GM21528 (cell line): ENCODE measurements around the gene MSANTD7.
"Not testable (repeated sequence)": the region's sequence is repeated elsewhere in the genome, so short reads cannot be mapped to it uniquely, and the experiment has no call there.

ENCODE experiments used
- ATAC-seq: cut with Tn5 transposase; IDR thresholded peaks from one replicate; pipeline ENCODE4 v1.9.1; 2021; ENCODE audit warnings: mild to moderate bottlenecking, moderate library complexity; ENCODE audit not compliant: unreplicated experiment, low FRiP score

Gene MSANTD7

GRCh38 chr10:14836208-14836607 lies 1.9 kb upstream of the MSANTD7 start:
- ATAC-seq, result no peak

DNA sequence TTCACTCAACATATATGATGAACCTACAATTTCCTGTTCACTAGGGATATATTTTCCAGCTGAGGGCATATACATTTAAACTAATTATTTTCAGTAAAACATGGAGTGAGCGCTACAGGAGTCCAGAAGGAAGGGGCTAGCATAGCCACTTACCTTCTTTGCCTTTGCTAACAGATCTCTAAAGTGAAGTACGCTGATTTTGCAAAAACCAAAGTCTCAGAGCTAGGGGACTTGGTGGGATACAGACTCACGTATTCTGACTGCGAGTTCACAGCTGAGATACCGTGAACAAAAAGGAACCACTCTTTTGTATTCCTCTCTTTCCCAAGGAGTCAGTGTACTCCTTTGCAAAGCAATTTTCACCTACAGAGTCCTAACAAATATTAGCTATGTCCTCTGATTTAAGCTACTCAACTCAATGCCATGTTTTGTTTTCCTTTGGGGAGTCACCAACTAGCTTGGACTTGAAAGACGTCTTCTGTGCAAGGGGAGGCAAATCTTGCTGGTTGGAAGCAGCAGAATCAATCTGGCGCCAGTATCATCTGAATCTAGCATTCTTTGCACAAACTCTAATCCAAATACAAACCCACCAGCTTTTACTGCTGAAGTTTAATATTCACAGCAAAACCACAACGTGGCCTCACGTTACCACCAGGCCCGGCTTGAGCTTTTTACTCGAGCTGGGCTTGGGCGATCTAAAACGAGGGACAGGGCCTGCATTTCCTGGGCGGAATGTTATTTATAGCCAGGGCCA lies 926 bp upstream of the MSANTD7 start:
- ATAC-seq, result no peak

DNA sequence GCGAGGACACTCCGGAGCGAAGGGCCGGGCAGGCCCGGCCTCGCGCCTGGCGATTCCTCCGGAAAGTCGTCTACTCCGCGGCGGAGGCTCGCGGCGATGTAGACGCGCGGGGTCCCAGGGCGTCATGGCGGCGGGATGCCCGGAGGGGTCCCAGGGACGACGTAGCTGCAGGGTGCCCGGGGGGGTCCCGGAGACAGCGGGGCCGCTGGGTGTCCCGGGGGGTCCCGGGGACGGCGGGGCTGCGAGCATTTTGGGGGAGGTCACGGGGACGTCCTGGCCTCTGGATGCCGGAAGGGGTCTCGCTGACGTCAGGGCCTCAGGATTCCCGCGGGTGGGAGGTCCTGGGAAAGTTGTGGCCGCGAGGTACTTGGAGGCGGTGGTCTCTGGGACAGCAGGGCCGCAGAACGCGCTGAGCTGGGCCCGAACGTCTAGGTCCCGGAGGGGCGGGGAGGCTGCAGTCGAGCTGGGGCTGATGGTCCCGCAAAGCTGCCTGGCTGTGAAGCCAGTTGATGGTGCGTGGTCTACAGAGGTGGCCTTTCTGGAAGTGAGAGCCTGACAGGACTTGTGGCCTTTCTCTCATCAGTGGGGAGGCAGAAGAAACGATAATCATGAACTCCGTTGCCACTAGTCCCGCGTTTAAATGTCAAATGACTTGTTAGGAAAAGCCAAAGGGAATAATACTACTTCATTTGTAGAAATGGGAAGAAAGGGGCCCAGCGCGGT lies 637 bp downstream of the MSANTD7 start:
- peak; percentile 10 for ATAC-seq

DNA sequence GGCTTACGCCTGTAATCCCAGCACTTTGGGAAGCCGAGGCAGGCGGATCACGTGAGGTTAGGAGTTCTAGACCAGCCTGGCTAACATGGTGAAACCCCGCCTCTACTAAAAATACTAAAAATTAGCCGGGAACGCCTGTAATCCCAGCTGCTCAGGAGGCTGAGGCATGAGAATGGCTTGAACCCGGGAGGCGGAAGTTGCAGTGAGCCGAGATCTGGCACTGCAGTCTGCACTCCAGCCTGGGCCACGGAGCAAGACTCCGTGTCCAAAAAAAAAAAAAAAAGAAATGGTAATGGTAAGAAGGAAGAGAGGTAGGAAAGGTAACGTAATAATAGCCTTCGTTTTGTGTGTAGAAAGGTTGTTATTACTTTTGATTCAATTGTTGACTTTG lies 1.2 kb downstream of the MSANTD7 start:
- ATAC-seq, result no peak

- no peak for ATAC-seq
Measured at GRCh38 chr10:14840178-14840577, 2.1 kb downstream of the MSANTD7 start.

DNA sequence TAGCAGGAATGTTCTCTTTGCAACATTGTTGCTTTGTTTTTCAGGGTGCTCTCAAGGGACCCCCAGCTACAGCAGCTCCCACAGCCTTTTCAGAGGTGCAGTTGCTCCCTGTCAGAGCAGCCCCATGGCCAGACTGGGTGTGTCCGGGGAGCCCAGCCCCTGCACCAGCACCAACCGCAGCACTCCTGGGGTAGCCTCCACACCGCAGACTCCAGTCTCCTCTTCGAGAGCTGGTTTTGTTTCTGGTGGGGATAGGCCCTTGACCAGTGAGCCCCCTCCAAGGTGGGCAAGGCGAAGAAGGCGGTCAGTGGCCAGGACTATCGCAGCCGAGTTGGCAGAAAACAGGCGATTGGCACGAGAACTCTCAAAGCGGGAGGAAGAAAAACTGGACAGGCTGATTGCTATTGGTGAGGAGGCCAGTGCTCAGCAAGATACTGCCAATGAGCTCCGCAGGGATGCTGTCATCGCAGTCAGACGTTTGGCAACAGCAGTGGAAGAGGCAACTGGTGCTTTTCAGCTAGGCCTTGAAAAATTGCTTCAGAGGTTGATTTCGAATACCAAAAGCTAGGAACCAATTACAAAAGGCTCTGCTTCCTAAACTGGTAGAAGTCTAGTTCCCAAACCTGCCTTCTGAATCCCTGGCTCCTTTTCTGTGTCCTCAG lies 5.4 kb downstream of the MSANTD7 start:
- no peak for ATAC-seq

GRCh38 chr10:14844948-14845347 lies 6.8 kb downstream of the MSANTD7 start:
- no peak for ATAC-seq

DNA sequence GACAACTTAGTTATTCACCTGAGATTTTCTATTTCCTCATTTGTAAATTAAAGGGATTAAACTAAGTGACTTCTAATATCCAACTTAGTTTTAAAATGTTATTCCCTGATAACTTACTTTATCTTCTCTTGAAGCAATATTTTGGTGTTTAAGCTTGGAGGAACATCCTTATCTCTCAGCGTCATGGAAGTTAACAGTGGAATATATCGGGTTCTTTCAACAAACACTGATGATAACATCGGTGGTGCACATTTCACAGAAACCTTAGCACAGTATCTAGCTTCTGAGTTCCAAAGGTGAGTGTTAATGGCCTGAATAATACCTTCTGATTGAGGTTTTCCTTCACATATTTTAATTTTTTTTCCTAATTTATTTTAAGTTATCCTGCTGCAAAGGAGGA lies 14.1 kb downstream of the MSANTD7 start:
- ATAC-seq, result no peak

- no peak for ATAC-seq
Measured at GRCh38 chr10:14855453-14855852, 17.3 kb downstream of the MSANTD7 start.

DNA sequence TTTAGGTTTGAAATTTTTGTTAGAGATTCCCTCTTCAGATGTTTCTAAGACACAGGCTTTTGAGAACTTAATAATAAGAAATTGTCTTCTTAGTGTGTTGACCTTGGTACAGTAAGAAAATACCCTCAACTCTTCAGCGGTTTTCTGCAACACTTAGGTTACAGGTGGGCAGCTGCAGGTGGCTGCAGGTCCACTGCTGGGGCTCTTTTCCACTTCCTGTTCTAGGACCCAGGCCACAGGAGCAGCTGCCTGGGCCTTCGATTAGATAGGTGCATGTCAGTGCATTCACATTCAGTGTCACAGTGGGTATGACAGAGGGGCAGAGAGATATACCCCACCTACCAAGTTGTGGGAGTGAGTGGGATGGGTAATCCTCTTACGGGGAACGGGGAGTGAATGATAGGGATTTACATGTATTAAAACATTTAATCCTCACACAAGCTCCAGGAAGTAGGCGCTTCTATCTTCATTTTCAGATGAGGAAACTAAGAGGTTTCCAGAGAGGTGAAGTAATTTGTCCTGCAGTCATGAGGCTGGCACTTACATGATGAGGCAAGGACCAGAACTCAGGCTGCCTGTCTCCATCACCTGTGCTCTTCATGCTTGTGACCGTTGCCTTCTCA lies 20.3 kb downstream of the MSANTD7 start:
- ATAC-seq, result no peak

- ATAC-seq, result no peak
Measured at GRCh38 chr10:14859043-14859442, 20.9 kb downstream of the MSANTD7 start.

DNA sequence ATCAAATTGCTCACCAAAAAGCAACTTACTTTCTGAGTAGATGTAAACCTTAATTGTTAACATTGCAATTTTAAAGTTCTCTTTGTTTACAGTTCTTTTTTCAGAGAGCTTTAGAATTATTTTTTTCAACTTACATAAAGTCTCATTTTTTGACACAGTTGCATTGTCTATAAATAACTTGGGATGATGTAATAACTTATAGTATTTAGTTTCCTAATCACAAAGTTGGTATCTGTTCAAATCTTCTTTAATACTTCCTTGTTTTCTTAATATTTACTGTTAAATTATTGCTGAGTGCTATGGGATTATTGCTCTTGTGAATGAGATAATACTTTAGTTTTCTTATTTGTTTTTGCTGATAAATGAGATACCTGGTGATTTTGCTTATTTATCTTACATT lies 21.7 kb downstream of the MSANTD7 start:
- ATAC-seq, result no peak

- ATAC-seq, result no peak
Measured at GRCh38 chr10:14860791-14861190, 22.7 kb downstream of the MSANTD7 start.

DNA sequence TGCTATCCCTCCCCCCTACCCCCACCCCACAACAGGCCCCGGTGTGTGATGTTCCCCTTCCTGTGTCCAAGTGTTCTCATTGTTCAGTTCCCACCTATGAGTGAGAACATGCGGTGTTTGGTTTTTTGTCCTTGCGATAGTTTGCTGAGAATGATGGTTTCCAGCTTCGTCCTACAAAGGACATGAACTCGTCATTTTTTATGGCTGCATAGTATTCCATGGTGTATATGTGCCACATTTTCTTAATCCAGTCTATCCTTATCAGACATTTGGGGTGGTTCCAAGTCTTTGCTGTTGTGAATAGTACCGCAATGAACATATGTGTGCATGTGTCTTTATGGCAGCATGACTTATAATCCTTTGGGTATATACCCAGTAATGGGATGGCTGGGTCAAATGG lies 26.4 kb downstream of the MSANTD7 start:
- ATAC-seq, result not testable (repeated sequence)

GRCh38 chr10:14864871-14865270 lies 26.8 kb downstream of the MSANTD7 start:
- ATAC-seq, result not testable (repeated sequence)

GRCh38 chr10:14873090-14873760 lies 35.1 kb downstream of the MSANTD7 start:
- no peak for ATAC-seq

DNA sequence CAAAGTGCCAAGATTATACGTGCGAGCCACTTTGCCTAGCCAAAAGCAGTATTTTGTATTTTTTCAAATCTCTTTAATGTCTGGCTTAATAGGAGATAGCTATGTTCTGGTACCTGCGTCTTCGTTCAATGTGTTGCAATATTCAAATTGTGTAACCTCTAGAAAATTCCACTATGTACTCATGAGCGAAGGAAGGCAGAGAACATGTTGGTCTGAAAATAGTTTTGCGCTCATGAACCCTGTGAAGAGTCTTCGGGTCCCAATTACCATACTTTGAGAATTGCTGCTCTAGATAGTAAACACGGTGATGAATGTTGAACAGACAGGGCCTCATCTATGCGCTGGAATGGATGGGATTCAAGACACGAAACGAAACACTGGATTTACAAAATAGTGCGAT lies 37.8 kb downstream of the MSANTD7 start:
- no peak for ATAC-seq

DNA sequence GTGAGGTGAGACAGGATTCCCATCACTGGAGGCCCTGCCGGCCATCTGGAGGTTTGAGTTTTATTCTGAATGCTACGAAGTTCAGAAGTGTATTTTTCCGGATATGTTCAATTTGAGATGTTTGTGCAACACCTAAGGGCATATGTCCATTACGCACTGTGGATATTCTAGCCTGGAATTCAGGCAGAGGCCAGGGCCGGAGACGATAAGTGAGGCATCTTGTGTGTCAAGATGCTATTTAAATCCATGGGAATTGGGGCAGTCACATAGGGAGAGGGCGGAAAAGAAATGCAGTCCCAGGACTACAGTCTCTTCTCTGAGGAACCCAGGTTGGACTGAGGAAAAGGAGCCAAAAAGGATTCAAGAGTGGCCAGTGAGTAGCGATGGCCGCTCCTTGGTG lies 38.7 kb downstream of the MSANTD7 start:
- no peak for ATAC-seq

- ATAC-seq, result peak; percentile 94
Measured at GRCh38 chr10:14878266-14879123, 40.4 kb downstream of the MSANTD7 start, which contains the start of gene SUV39H2. SUV39H2 (plus strand) TSS chr10:14878866; CDS start chr10:14878889, 23 bp downstream.
